ENCODE data around the gene TMBIM1. TPM values are rescaled to one million over a fixed set of nuclear protein-coding genes. Genes with fewer than 3 reads are reported as not detected.

Gene TMBIM1
- total RNA-seq, 1 experiment from 2014 or later: 23.5 TPM

DNA sequence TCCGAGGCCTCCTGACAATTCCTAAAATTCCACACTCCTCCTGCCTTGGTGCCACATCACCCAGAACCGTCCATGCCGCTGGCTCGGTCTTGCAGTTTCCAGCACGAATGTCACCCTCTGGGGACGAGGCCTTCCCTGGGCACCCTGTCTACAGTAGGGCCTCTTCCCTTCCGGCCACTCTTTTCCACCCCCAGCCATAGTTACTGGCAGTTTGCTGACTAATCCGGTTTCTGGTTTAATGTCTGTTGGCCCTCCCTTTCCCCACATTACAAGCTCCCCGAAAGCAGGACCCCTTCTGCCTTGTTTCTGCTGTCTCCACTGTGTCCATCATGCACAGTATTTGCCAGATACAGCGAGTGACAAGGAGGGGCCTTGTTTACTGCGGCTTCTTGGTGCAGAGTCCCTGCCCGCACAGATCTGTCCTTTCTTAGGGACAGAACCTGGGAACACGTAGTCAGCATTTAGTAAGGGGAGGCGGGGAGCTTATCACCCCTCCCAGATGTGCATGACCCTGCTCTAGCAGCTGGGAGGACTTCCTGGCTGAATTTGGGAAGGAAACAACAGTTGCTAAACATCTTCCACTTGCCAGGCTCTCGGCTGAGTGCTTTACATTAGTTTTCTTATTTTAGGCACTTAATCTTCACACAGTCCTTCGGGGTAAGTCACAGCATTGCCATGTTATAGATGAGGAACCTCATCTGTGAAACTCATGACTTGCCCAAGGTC is 40.8 kb upstream of the TMBIM1 start (continued):
- TF ChIP-seq USF2 (CRISPR knock-in tag; IDR thresholded peaks at IDR 0.05): no peak
- no peak for TF ChIP-seq ETV6 (CRISPR knock-in tag; IDR thresholded peaks at IDR 0.05)
- no peak for TF ChIP-seq KAT7 (CRISPR knock-in tag; IDR thresholded peaks at IDR 0.05; ENCODE audit: borderline replicate concordance)
- no peak for TF ChIP-seq MXD4 (CRISPR knock-in tag; IDR thresholded peaks at IDR 0.05; ENCODE audit: borderline replicate concordance)
- no peak for TF ChIP-seq ELF4 (CRISPR knock-in tag; IDR thresholded peaks at IDR 0.05; ENCODE audit: low read depth)
- TF ChIP-seq GTF2I (CRISPR knock-in tag; conservative IDR thresholded peaks at IDR 0.05): no peak
- TF ChIP-seq, protein P1, sequence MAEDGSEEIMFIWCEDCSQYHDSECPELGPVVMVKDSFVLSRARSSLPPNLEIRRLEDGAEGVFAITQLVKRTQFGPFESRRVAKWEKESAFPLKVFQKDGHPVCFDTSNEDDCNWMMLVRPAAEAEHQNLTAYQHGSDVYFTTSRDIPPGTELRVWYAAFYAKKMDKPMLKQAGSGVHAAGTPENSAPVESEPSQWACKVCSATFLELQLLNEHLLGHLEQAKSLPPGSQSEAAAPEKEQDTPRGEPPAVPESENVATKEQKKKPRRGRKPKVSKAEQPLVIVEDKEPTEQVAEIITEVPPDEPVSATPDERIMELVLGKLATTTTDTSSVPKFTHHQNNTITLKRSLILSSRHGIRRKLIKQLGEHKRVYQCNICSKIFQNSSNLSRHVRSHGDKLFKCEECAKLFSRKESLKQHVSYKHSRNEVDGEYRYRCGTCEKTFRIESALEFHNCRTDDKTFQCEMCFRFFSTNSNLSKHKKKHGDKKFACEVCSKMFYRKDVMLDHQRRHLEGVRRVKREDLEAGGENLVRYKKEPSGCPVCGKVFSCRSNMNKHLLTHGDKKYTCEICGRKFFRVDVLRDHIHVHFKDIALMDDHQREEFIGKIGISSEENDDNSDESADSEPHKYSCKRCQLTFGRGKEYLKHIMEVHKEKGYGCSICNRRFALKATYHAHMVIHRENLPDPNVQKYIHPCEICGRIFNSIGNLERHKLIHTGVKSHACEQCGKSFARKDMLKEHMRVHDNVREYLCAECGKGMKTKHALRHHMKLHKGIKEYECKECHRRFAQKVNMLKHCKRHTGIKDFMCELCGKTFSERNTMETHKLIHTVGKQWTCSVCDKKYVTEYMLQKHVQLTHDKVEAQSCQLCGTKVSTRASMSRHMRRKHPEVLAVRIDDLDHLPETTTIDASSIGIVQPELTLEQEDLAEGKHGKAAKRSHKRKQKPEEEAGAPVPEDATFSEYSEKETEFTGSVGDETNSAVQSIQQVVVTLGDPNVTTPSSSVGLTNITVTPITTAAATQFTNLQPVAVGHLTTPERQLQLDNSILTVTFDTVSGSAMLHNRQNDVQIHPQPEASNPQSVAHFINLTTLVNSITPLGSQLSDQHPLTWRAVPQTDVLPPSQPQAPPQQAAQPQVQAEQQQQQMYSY (CRISPR knock-in tag; IDR thresholded peaks at IDR 0.05): no peak
- TF ChIP-seq, protein P2, sequence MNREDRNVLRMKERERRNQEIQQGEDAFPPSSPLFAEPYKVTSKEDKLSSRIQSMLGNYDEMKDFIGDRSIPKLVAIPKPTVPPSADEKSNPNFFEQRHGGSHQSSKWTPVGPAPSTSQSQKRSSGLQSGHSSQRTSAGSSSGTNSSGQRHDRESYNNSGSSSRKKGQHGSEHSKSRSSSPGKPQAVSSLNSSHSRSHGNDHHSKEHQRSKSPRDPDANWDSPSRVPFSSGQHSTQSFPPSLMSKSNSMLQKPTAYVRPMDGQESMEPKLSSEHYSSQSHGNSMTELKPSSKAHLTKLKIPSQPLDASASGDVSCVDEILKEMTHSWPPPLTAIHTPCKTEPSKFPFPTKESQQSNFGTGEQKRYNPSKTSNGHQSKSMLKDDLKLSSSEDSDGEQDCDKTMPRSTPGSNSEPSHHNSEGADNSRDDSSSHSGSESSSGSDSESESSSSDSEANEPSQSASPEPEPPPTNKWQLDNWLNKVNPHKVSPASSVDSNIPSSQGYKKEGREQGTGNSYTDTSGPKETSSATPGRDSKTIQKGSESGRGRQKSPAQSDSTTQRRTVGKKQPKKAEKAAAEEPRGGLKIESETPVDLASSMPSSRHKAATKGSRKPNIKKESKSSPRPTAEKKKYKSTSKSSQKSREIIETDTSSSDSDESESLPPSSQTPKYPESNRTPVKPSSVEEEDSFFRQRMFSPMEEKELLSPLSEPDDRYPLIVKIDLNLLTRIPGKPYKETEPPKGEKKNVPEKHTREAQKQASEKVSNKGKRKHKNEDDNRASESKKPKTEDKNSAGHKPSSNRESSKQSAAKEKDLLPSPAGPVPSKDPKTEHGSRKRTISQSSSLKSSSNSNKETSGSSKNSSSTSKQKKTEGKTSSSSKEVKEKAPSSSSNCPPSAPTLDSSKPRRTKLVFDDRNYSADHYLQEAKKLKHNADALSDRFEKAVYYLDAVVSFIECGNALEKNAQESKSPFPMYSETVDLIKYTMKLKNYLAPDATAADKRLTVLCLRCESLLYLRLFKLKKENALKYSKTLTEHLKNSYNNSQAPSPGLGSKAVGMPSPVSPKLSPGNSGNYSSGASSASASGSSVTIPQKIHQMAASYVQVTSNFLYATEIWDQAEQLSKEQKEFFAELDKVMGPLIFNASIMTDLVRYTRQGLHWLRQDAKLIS (CRISPR knock-in tag; IDR thresholded peaks at IDR 0.05; ENCODE audit: borderline replicate concordance): no peak
- no peak for TF ChIP-seq JAZF1 (CRISPR knock-in tag; IDR thresholded peaks at IDR 0.05)

DNA sequence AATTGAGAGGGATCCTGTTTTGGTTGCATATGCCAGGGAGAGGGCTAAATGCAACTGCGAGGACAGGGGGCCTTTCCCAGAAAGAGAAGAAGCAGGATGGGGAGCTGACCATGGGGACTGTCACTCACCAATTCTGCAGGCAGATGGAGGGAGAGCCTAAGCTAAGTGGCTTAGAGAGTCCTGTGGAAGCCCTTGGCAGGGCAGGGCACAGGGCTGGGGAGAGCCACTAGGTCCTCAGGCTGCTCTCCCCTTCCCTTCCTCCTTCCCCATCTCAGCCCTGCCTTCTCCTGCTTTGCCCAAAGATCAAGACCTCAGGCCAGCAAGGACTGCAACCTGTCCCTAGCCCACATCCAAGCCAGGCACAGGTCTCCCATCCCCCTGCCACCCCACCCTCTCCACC is 40.0 kb upstream of the TMBIM1 start:
- Mint-ChIP-seq H3K27ac (peak overlapping the region; percentile 77; the same call in 1 of the 2 replicates), H3K9me3 (no peaks in the 10 kb centered on the region), H3K4me1 (peaks cover 30% of the 10 kb centered on the region), H3K27me3 (ENCODE audit: low read depth) (no peaks in the 10 kb centered on the region), H3K36me3 (no peaks in the 10 kb centered on the region), H3K4me3 (no peak overlapping the region)
- POLR2A ChIA-PET: interaction anchor here (1.2 to 1.3 kb wide), 2 partner anchors 9 to 11 kb away, joined by 3 read pairs; no protein-coding TSS in a partner anchor
- DNase-seq (ENCODE audit: low spot score) (no peak), ATAC-seq (peak; percentile 38)
- CTCF ChIA-PET: interaction anchor here (0.7 to 1.8 kb wide), 3 partner anchors 24 to 249 kb away, joined by 4 to 7 read pairs (median 5); partner anchors contain the start of gene CATIP
- TF ChIP-seq, protein P3, sequence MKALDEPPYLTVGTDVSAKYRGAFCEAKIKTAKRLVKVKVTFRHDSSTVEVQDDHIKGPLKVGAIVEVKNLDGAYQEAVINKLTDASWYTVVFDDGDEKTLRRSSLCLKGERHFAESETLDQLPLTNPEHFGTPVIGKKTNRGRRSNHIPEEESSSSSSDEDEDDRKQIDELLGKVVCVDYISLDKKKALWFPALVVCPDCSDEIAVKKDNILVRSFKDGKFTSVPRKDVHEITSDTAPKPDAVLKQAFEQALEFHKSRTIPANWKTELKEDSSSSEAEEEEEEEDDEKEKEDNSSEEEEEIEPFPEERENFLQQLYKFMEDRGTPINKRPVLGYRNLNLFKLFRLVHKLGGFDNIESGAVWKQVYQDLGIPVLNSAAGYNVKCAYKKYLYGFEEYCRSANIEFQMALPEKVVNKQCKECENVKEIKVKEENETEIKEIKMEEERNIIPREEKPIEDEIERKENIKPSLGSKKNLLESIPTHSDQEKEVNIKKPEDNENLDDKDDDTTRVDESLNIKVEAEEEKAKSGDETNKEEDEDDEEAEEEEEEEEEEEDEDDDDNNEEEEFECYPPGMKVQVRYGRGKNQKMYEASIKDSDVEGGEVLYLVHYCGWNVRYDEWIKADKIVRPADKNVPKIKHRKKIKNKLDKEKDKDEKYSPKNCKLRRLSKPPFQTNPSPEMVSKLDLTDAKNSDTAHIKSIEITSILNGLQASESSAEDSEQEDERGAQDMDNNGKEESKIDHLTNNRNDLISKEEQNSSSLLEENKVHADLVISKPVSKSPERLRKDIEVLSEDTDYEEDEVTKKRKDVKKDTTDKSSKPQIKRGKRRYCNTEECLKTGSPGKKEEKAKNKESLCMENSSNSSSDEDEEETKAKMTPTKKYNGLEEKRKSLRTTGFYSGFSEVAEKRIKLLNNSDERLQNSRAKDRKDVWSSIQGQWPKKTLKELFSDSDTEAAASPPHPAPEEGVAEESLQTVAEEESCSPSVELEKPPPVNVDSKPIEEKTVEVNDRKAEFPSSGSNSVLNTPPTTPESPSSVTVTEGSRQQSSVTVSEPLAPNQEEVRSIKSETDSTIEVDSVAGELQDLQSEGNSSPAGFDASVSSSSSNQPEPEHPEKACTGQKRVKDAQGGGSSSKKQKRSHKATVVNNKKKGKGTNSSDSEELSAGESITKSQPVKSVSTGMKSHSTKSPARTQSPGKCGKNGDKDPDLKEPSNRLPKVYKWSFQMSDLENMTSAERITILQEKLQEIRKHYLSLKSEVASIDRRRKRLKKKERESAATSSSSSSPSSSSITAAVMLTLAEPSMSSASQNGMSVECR (CRISPR knock-in tag; IDR thresholded peaks at IDR 0.05; ENCODE audit: borderline replicate concordance): no peak
- TF ChIP-seq USF2 (CRISPR knock-in tag; IDR thresholded peaks at IDR 0.05) (no peak), ZNF512 (CRISPR knock-in tag; IDR thresholded peaks at IDR 0.05; ENCODE audit: borderline replicate concordance) (no peak), ZNF396 (CRISPR knock-in tag; IDR thresholded peaks at IDR 0.05; ENCODE audit: borderline replicate concordance) (no peak), SMAD4 (CRISPR knock-in tag; IDR thresholded peaks at IDR 0.05) (no peak), IRF2 (CRISPR knock-in tag; IDR thresholded peaks at IDR 0.05; ENCODE audit: borderline replicate concordance, low read depth) (no peak), MYBL2 (CRISPR knock-in tag; IDR thresholded peaks at IDR 0.05) (no peak), CBFB (CRISPR knock-in tag; IDR thresholded peaks at IDR 0.05; ENCODE audit: low read depth) (no peak)
- TF ChIP-seq, protein P4, sequence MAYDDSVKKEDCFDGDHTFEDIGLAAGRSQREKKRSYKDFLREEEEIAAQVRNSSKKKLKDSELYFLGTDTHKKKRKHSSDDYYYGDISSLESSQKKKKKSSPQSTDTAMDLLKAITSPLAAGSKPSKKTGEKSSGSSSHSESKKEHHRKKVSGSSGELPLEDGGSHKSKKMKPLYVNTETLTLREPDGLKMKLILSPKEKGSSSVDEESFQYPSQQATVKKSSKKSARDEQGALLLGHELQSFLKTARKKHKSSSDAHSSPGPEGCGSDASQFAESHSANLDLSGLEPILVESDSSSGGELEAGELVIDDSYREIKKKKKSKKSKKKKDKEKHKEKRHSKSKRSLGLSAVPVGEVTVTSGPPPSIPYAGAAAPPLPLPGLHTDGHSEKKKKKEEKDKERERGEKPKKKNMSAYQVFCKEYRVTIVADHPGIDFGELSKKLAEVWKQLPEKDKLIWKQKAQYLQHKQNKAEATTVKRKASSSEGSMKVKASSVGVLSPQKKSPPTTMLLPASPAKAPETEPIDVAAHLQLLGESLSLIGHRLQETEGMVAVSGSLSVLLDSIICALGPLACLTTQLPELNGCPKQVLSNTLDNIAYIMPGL (CRISPR knock-in tag; IDR thresholded peaks at IDR 0.05): no peak

Measured in WTC11 (cell line).